ENCODE data around the gene ZNF667.

GRCh38 chr19:56404705-56405056, 72.5 kb downstream of the ZNF667 start:
- TF ChIP-seq, protein P1, sequence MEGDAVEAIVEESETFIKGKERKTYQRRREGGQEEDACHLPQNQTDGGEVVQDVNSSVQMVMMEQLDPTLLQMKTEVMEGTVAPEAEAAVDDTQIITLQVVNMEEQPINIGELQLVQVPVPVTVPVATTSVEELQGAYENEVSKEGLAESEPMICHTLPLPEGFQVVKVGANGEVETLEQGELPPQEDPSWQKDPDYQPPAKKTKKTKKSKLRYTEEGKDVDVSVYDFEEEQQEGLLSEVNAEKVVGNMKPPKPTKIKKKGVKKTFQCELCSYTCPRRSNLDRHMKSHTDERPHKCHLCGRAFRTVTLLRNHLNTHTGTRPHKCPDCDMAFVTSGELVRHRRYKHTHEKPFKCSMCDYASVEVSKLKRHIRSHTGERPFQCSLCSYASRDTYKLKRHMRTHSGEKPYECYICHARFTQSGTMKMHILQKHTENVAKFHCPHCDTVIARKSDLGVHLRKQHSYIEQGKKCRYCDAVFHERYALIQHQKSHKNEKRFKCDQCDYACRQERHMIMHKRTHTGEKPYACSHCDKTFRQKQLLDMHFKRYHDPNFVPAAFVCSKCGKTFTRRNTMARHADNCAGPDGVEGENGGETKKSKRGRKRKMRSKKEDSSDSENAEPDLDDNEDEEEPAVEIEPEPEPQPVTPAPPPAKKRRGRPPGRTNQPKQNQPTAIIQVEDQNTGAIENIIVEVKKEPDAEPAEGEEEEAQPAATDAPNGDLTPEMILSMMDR (tag by site-specific recombination; IDR thresholded peaks at IDR 0.05) = no peak
- TF ChIP-seq MEIS1 (CRISPR knock-in tag; IDR thresholded peaks at IDR 0.05; ENCODE audit: borderline replicate concordance) (no peak), ZNF510 (tag by site-specific recombination; IDR thresholded peaks at IDR 0.05; ENCODE audit: insufficient replicate concordance) (no peak)
- TF ChIP-seq, protein P2, sequence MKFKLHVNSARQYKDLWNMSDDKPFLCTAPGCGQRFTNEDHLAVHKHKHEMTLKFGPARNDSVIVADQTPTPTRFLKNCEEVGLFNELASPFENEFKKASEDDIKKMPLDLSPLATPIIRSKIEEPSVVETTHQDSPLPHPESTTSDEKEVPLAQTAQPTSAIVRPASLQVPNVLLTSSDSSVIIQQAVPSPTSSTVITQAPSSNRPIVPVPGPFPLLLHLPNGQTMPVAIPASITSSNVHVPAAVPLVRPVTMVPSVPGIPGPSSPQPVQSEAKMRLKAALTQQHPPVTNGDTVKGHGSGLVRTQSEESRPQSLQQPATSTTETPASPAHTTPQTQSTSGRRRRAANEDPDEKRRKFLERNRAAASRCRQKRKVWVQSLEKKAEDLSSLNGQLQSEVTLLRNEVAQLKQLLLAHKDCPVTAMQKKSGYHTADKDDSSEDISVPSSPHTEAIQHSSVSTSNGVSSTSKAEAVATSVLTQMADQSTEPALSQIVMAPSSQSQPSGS (tag by site-specific recombination; IDR thresholded peaks at IDR 0.05; ENCODE audit: low read depth) = no peak
- TF ChIP-seq, protein P3, sequence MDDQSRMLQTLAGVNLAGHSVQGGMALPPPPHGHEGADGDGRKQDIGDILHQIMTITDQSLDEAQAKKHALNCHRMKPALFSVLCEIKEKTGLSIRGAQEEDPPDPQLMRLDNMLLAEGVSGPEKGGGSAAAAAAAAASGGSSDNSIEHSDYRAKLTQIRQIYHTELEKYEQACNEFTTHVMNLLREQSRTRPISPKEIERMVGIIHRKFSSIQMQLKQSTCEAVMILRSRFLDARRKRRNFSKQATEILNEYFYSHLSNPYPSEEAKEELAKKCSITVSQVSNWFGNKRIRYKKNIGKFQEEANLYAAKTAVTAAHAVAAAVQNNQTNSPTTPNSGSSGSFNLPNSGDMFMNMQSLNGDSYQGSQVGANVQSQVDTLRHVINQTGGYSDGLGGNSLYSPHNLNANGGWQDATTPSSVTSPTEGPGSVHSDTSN (CRISPR knock-in tag; IDR thresholded peaks at IDR 0.05) = no peak

All from HEK293 (cell line).